GM10847 (cell line): ENCODE results near the gene CALCOCO2.

Experiments used
- POLR2A ChIP-seq: IDR thresholded peaks from 2 replicates; pipeline ENCODE4 v1.6.1; 2011; ENCODE audit not compliant: insufficient read length; ENCODE audit errors: extremely low read depth

CALCOCO2 gene

DNA sequence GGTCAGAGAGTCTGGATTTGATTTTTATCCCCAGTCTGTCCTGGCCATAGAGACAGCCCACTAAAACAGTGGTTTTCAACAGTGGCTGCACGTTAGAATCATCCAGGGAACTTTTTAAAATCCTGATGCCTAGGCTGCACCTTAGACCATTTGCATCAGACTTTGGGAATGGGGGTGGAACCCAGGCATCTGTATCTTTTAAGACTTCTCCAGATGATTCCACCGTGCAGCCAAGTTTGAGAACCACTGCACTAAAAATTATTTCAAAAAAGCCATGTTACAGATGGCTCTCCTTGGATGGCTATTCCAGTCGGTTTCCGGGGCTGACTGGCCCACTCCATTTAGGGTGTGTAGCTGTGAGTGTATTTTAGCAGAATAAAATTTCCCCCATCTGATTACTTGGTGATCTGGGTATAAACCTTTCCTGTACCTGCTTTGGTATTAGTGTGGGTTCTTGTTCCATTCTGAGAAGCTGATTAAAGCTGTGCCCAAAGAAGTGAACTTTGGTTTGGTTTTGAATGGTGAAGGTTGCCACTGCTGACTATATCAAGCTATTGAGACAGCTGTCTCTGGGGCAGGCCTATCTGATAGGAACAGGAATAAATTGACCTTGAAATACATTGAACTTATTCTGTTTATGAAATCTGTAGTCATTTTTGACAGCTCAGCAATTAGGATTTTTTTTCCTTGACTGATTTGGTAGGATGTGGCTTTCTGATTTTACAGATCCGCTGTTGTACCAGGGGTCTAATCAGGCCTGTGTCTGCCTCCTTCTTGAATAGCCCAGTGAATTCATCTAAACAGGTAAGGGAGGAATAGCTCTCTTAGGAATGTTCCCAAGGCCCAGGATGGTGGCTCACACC lies 63.0 kb downstream of the CALCOCO2 start:
- no peak for TF ChIP-seq POLR2A

DNA sequence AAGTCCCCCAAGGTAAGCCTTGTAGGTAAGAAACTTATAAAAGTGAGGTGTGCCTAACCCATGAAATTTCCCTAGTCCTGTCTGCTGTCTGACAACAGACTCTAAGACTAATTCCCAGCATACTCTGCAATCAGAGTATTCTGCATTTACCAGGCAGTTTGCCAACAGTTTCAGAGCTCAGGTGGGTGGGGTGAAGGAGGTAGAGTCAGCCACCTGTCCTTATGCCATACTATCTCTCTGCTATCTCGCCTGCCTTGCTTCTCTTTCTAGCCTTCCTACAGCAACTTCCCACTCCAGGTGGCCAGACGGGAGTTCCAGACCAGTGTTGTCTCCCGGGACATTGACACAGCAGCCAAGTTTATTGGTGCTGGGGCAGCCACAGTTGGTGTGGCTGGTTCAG lies 64.1 kb downstream of the CALCOCO2 start:
- no peak for TF ChIP-seq POLR2A

- no peak for TF ChIP-seq POLR2A
Observed at GRCh38 chr17:48901241-48901640, 70.4 kb downstream of the CALCOCO2 start.

DNA sequence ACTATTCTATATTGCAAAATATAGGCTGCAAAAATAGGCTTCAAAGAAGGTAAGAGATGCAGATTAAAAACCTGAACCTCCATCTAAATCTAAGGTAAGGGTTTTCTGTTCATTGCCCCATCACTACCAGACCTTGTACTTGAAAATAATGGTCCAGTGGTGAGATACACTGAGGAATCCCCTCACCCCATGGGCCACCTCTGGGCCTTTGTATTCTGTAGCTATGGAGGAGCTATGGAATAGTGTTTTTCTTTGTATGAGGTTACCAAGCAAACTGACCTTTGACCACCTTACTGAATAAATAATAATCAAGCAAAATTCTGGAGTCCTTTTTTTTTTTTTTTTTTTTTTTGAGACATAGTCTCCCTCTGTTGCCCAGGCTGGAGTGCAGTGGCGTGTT lies 72.6 kb downstream of the CALCOCO2 start:
- no peak for TF ChIP-seq POLR2A

DNA sequence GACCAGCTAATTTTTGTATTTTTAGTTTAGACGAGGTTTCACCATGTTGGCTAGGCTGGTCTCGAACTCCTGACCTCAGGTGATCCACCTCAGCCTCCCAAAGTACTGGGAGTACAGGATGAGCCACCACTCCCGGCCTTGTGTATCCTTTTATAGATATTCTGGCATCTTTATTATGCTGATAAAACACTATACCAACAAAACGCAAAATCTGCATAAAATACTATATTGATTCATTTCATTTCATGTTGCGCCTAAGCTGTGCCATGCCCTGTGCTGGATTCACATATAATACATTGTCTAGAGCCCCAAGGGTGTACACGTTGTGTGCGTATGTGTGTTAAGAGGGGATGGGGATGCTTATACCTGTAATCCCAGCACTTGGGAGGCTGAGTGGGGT lies 73.6 kb downstream of the CALCOCO2 start:
- no peak for TF ChIP-seq POLR2A

DNA sequence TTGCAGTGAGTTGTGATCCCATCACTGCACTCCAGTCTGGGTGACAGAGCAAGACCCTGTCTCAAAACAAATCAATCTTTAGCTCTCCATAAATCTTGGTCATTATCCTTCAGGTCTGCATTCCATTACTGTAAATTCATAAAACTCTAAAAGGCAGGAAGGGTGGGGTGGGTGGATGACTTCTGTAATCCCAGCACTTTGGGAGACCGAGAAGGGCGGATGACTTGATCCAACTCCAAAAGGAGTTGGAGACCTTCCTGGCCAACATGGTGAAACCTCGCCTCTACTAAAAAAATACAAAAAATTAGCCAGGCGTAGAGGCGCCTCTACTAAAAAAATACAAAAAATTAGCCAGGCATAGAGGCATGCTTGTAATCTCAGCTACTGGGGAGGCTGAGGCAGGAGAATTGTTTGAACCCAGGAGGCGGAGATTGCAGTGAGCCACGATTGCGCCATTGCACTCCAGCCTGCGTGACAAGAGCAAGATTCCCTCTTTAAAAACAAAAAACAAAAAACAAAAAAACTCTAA lies 75.2 kb downstream of the CALCOCO2 start:
- no peak for TF ChIP-seq POLR2A

- TF ChIP-seq POLR2A: no peak
Observed at GRCh38 chr17:48907713-48908046, 76.8 kb downstream of the CALCOCO2 start.

DNA sequence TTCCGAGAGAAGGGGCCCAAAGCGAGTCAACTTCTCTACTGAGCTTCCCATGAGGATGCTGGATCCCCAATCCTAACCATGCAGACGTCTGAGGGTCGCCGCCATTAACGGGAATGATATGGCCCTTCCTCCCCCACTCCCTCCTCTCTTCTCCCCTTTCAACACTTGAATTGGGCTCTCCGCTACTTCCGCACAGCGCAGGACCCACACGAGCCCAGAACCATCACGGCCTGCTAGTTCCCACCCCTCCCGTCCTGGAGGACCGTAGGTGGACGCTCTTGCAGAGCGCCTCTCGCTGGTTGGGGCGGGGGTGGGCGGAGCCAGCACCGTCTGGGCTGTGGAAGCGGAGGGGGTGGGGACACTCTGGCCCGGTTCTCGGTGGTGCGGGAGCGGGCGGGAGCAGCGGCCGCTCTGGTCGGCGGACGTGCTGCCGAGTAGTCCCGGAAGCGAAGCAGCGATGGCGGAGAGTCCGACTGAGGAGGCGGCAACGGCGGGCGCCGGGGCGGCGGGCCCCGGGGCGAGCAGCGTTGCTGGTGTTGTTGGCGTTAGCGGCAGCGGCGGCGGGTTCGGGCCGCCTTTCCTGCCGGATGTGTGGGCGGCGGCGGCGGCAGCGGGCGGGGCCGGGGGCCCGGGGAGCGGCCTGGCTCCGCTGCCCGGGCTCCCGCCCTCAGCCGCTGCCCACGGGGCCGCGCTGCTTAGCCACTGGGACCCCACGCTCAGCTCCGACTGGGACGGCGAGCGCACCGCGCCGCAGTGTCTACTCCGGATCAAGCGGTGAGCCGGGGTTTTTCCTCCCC lies 77.4 kb downstream of the CALCOCO2 start, which contains the start of gene UBE2Z:
UBE2Z (plus strand) TSS at position 361 of the 797 bp plus-strand sequence; CDS start at position 458, 97 bp downstream.
- TF ChIP-seq POLR2A: peak; percentile 83

DNA sequence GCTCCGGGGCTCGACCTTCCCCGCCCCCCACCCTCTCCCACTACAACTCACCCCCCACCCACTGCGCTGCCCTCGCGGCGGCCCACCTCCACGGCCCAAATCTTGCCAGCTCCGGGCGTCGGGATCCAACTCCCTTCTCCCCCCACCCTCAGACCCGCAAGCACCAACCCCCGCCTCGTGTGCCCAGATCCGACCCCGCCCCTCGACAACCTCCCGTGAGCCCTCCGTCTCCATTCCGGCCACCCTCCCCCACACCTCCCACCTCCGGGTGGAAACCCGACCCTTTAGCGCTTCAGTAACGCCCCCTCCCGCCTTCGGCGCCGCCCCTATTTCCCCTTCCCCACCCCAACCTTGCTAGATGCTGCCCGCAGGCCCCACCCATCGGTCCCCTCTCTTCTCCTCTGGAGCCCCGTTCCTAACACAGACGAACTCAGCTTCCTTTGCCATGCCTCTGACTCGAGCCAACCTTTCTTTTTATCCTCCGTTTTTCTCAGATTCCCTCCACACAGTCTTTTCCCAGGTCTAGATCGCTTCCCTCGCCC lies 78.1 kb downstream of the CALCOCO2 start:
- TF ChIP-seq POLR2A: peak; percentile 29

DNA sequence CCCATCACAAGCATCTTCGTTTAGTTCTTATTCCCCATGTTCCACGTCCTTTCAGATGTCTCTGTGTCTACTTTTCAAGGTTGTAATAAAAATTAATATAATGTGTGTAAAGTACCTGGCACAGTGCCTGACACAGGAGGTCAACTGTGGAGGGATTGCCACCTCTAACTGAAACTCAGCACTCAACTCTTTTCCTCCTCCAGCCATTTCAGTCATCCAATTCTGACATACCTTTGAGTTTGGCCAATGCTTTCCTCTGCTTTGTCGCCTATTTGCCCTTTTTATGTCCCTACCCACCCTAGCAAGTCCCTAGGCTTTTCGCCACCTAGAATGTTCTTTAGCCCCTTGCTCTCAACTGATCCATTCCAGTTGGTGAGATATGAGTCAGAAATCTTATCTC lies 78.9 kb downstream of the CALCOCO2 start:
- no peak for TF ChIP-seq POLR2A

GRCh38 chr17:48910370-48910769 lies 79.5 kb downstream of the CALCOCO2 start:
- TF ChIP-seq POLR2A: no peak

- no peak for TF ChIP-seq POLR2A
Observed at GRCh38 chr17:48912476-48912875, 81.6 kb downstream of the CALCOCO2 start.
